ENCODE results near the gene UMODL1. TPM values are rescaled to one million over a fixed set of nuclear protein-coding genes. Genes with fewer than 3 reads are reported as not detected.

The UMODL1 gene
- total and polyA plus RNA-seq, 2 donors (not counting 3 experiments of a cell fraction or from before 2014, with no cell fraction given), result not detected

GRCh38 chr21:42153046-42153686 lies 82.0 kb downstream of the UMODL1 start:
- H3K4me3 ChIP-seq (replicated peaks in 1 of 3; ENCODE audit: insufficient read depth in 1 of 3, low read depth in 1 of 3, low read length in 3 of 3), result no peak overlapping the region
- H3K36me3 ChIP-seq (ENCODE audit: control insufficient read depth in 2 of 2, extremely low read depth in 1 of 2, insufficient read depth in 2 of 2, low read length in 2 of 2), result no peaks in the 10 kb centered on the region
- no peak overlapping the region for H3K9ac ChIP-seq (replicated peaks; ENCODE audit: extremely low read depth, insufficient read depth, low read length)
- no peak for FAIRE-seq
- CTCF ChIA-PET, result interaction anchor here (1.4 to 3.0 kb wide), 2 partner anchors 11 to 106 kb away, joined by 6 to 13 read pairs; no protein-coding TSS in a partner anchor
- BruUV-seq (replicated peaks), result no TSS peak
- TF ChIP-seq POLR2AphosphoS5 (IDR thresholded peaks at IDR 0.05; ENCODE audit: insufficient read depth, low read depth, low read length) (no peak), POLR2A (IDR thresholded peaks at IDR 0.05; ENCODE audit: low read depth, low read length) (no peak), EZH2 (IDR thresholded peaks at IDR 0.05; ENCODE audit: borderline replicate concordance, low read depth, low read length, severe bottlenecking) (no peak), FOS (IDR thresholded peaks at IDR 0.05; ENCODE audit: borderline replicate concordance, insufficient read depth, low read length) (no peak), GATA2 (IDR thresholded peaks at IDR 0.05; ENCODE audit: insufficient read depth, insufficient read length, low read depth, low read length) (no peak), JUN (IDR thresholded peaks at IDR 0.05; ENCODE audit: borderline replicate concordance, insufficient read depth, insufficient read length, low read depth) (no peak), MYC (IDR thresholded peaks at IDR 0.05; ENCODE audit: low read depth, low read length) (no peak), MAX (IDR thresholded peaks at IDR 0.05; ENCODE audit: insufficient read depth, insufficient read length) (no peak), CTCF (IDR thresholded peaks at IDR 0.05; ENCODE audit: extremely low read depth in 1 of 2, insufficient read depth in 1 of 2, low read depth in 1 of 2, low read length in 2 of 2) (no peak)
- H3K9me3 ChIP-seq (replicated peaks; ENCODE audit: control insufficient read depth, insufficient read depth, low read length), result no peaks in the 10 kb centered on the region
- H3K4me2 ChIP-seq (ENCODE audit: insufficient read depth, low read length), result no peak overlapping the region
- dilution Hi-C loops (cut with MboI; ENCODE audit: extremely low pct_ligation_motif_present, low sequenced_read_pairs), result no loop called here
- no peaks in the 10 kb centered on the region for H3K4me1 ChIP-seq (ENCODE audit: control insufficient read depth, extremely low read depth, insufficient read depth, low read length)
- POLR2A ChIA-PET, result no interaction called here
- intact Hi-C loops (cut with micrococcal nuclease), result no loop called here
- no peak overlapping the region for H2AFZ ChIP-seq (ENCODE audit: low read depth, low read length)
- no peaks in the 10 kb centered on the region for H3K9me1 ChIP-seq (replicated peaks; ENCODE audit: control insufficient read depth, extremely low read depth, insufficient read depth, low read length)
- peaks cover 4 to 6% of the 10 kb centered on the region in 2 experiments for H3K27me3 ChIP-seq (ENCODE audit: control insufficient read depth in 2 of 2, insufficient read depth in 2 of 2, low read length in 2 of 2)
- no peak overlapping the region for H3K27ac ChIP-seq (ENCODE audit: insufficient read depth, low read depth, low read length)
- no peak for DNase-seq (ENCODE audit: low read depth, low spot score)
- H4K20me1 ChIP-seq (replicated peaks; ENCODE audit: control insufficient read depth, extremely low read depth, insufficient read depth, low read length), result no peaks in the 10 kb centered on the region
- H3K79me2 ChIP-seq (ENCODE audit: control insufficient read depth, insufficient read depth, low read length), result no peaks in the 10 kb centered on the region

All from endothelial cell of umbilical vein (primary cell).